ENCODE measurements around the gene PNPLA6.
"Not testable (repeated sequence)": the region's sequence is repeated elsewhere in the genome, so short reads cannot be mapped to it uniquely, and the experiment has no call there.

Gene PNPLA6

GRCh38 chr19:7533925-7534480, 1.5 kb upstream of the PNPLA6 start:
- DNase-seq, result peak; percentile 77

GRCh38 chr19:7534531-7535046, 928 bp upstream of the PNPLA6 start:
- DNase-seq, result peak; percentile 30

GRCh38 chr19:7535998-7536695, 630 bp downstream of the PNPLA6 start:
- DNase-seq, result no peak

GRCh38 chr19:7538990-7539389, 3.5 kb downstream of the PNPLA6 start:
- DNase-seq, result not testable (repeated sequence)

GRCh38 chr19:7539827-7540425, 4.4 kb downstream of the PNPLA6 start:
- no peak for DNase-seq

- DNase-seq, result no peak
Measured at GRCh38 chr19:7540761-7541474, 5.4 kb downstream of the PNPLA6 start.

GRCh38 chr19:7541475-7541824, 5.9 kb downstream of the PNPLA6 start:
- no peak for DNase-seq

GRCh38 chr19:7541828-7542443, 6.4 kb downstream of the PNPLA6 start:
- no peak for DNase-seq

- DNase-seq, result no peak
Measured at GRCh38 chr19:7542556-7543348, 7.2 kb downstream of the PNPLA6 start.

GRCh38 chr19:7544626-7545025, 9.1 kb downstream of the PNPLA6 start:
- no peak for DNase-seq

GRCh38 chr19:7545300-7545699, 9.8 kb downstream of the PNPLA6 start:
- DNase-seq, result no peak

GRCh38 chr19:7545904-7546303, 10.4 kb downstream of the PNPLA6 start:
- DNase-seq, result no peak

GRCh38 chr19:7547159-7547558, 11.6 kb downstream of the PNPLA6 start:
- no peak for DNase-seq

GRCh38 chr19:7549429-7550148, 14.1 kb downstream of the PNPLA6 start:
- DNase-seq, result no peak

- DNase-seq, result no peak
Measured at GRCh38 chr19:7550169-7550770, 14.8 kb downstream of the PNPLA6 start.

GRCh38 chr19:7550987-7551761, 15.7 kb downstream of the PNPLA6 start:
- DNase-seq, result no peak

- no peak for DNase-seq
Measured at GRCh38 chr19:7552781-7553180, 17.3 kb downstream of the PNPLA6 start.

- DNase-seq, result no peak
Measured at GRCh38 chr19:7554565-7554964, 19.0 kb downstream of the PNPLA6 start.

GRCh38 chr19:7554990-7555864, 19.7 kb downstream of the PNPLA6 start:
- DNase-seq, result peak; percentile 26

Measured in effector CD8-positive, alpha-beta T cell (primary cell).